Measurements from ENCODE around the gene VARS2.

Gene VARS2

DNA sequence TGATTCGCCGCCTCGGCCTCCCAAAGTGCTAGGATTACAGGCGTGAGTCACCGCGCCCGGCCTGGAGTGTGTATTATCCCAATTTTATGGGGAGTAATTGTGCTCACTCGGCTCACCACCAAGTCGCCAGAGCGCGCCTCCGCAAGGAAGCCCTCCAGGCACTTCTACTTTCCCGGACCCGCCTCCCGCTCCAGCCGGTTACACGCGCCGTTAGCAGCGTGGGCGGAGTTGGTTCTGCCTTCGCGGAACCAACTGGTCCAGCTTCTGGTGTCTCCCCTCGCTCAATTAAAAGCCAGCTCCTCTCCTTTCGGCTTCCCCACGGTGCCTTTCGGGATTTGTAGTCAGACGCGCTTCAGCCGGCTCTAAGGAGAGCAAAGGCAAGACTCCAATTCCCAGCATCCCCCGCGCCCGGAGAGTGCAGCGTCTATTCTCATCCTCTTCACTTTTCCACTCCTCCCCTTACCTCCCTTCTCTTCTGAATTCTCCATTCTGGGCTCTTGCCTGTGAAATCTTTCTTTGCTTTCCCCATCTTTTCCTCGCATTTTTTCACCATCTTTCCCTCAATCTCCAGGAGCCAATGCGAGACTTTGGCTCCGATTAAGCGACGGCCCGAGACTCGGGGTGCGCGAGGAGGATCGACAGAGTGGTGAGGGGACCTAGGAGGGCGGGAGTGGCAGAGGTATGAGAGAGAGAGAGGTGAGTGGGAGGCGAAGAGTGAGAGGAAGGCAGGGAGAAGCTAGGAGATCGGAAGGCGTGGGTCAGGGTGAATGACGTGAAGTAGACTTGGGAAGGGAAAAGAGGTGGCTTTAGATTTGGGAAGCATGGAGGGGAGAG lies 6.1 kb upstream of the VARS2 start, which contains the start of gene GTF2H4:
TSS of gene GTF2H4 (plus strand) at position 450 of the 834 bp plus-strand sequence.
- POLR2A ChIA-PET = interaction anchor here (0.6 to 1.7 kb wide), 12 partner anchors 19 to 919 kb away, joined by 3 to 6 read pairs (median 4); partner anchors contain the start of genes DDR1, HSPA1B, MDC1 and NRM
- peaks cover 6 to 37% of the 10 kb centered on the region in 2 experiments; a peak in 2 of 3 replicates for H3K36me3 ChIP-seq (ENCODE audit: control insufficient read depth in 2 of 2, insufficient read depth in 1 of 2, low read length in 2 of 2)
- peak within 1 kb of the TSS; percentile 61 for H3K27ac ChIP-seq (ENCODE audit: extremely low read depth, low read depth, low read length)
- CTCF ChIA-PET = interaction anchor here (0.6 to 3.1 kb wide), 8 partner anchors 31 to 389 kb away, joined by 3 to 13 read pairs (median 5); no protein-coding TSS in a partner anchor
- peak within 1 kb of the TSS; percentile 91 for H3K4me3 ChIP-seq (ENCODE audit: low read depth, low read length)
- H3K4me1 ChIP-seq (ENCODE audit: control insufficient read depth, insufficient read depth, low read length) = no peaks in the 10 kb centered on the region; the same call in 1 of the 2 replicates
- no peaks in the 10 kb centered on the region for H3K9me3 ChIP-seq (ENCODE audit: control insufficient read depth, insufficient read depth, low read depth, low read length)
- TF ChIP-seq ZNF777 (tag by site-specific recombination; IDR thresholded peaks at IDR 0.05; ENCODE audit: borderline replicate concordance) (no peak), ATF2 (tag by site-specific recombination; IDR thresholded peaks at IDR 0.05; ENCODE audit: low read depth) (peak; percentile 28; the same call in 1 of the 2 replicates), ZNF660 (tag by site-specific recombination; IDR thresholded peaks at IDR 0.05) (peak; percentile 99), KLF9 (tag by site-specific recombination; IDR thresholded peaks at IDR 0.05; ENCODE audit: low read depth) (peak; percentile 95), ZBTB20 (tag by site-specific recombination; IDR thresholded peaks at IDR 0.05) (peak; percentile 84), ZNF292 (tag by site-specific recombination; IDR thresholded peaks at IDR 0.05; ENCODE audit: borderline replicate concordance, low read depth) (no peak), PATZ1 (tag by site-specific recombination; IDR thresholded peaks at IDR 0.05) (peak; percentile 77), ZNF654 (tag by site-specific recombination; IDR thresholded peaks at IDR 0.05; ENCODE audit: low read depth) (peak; percentile 17; the same call in 1 of the 2 replicates), ZNF623 (tag by site-specific recombination; IDR thresholded peaks at IDR 0.05) (peak; percentile 33; the same call in 1 of the 2 replicates), EGR2 (tag by site-specific recombination; IDR thresholded peaks at IDR 0.05; ENCODE audit: low read depth) (peak; percentile 93), GLIS1 (tag by site-specific recombination; IDR thresholded peaks at IDR 0.05) (peak; percentile 88), MZF1 (tag by site-specific recombination; IDR thresholded peaks at IDR 0.05; ENCODE audit: borderline replicate concordance) (peak; percentile 68; the same call in 1 of the 2 replicates), ZNF302 (tag by site-specific recombination; IDR thresholded peaks at IDR 0.05; ENCODE audit: low read depth) (no peak), ZNF585B (tag by site-specific recombination; IDR thresholded peaks at IDR 0.05) (no peak), REPIN1 (tag by site-specific recombination; IDR thresholded peaks at IDR 0.05; ENCODE audit: low read depth) (peak; percentile 92), ZNF626 (tag by site-specific recombination; IDR thresholded peaks at IDR 0.05) (no peak), ZNF18 (tag by site-specific recombination; IDR thresholded peaks at IDR 0.05) (peak; percentile 64; the same call in 1 of the 2 replicates), ZBTB1 (tag by site-specific recombination; IDR thresholded peaks at IDR 0.05) (no peak), ZNF223 (tag by site-specific recombination; IDR thresholded peaks at IDR 0.05) (peak; percentile 71; the same call in 1 of the 2 replicates), KLF10 (tag by site-specific recombination; IDR thresholded peaks at IDR 0.05) (peak; percentile 92), BCL11B (tag by site-specific recombination; IDR thresholded peaks at IDR 0.05; ENCODE audit: low read depth) (peak; percentile 84; the same call in 1 of the 2 replicates), ZNF558 (tag by site-specific recombination; IDR thresholded peaks at IDR 0.05) (peak; percentile 30), ZNF677 (tag by site-specific recombination; IDR thresholded peaks at IDR 0.05) (no peak), ZNF530 (tag by site-specific recombination; IDR thresholded peaks at IDR 0.05; ENCODE audit: low read depth) (no peak)
- TF ChIP-seq, protein P1, sequence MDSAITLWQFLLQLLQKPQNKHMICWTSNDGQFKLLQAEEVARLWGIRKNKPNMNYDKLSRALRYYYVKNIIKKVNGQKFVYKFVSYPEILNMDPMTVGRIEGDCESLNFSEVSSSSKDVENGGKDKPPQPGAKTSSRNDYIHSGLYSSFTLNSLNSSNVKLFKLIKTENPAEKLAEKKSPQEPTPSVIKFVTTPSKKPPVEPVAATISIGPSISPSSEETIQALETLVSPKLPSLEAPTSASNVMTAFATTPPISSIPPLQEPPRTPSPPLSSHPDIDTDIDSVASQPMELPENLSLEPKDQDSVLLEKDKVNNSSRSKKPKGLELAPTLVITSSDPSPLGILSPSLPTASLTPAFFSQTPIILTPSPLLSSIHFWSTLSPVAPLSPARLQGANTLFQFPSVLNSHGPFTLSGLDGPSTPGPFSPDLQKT (IDR thresholded peaks at IDR 0.05; ENCODE audit: borderline replicate concordance, low read depth, low read length) = no peak
- TF ChIP-seq, protein P2, sequence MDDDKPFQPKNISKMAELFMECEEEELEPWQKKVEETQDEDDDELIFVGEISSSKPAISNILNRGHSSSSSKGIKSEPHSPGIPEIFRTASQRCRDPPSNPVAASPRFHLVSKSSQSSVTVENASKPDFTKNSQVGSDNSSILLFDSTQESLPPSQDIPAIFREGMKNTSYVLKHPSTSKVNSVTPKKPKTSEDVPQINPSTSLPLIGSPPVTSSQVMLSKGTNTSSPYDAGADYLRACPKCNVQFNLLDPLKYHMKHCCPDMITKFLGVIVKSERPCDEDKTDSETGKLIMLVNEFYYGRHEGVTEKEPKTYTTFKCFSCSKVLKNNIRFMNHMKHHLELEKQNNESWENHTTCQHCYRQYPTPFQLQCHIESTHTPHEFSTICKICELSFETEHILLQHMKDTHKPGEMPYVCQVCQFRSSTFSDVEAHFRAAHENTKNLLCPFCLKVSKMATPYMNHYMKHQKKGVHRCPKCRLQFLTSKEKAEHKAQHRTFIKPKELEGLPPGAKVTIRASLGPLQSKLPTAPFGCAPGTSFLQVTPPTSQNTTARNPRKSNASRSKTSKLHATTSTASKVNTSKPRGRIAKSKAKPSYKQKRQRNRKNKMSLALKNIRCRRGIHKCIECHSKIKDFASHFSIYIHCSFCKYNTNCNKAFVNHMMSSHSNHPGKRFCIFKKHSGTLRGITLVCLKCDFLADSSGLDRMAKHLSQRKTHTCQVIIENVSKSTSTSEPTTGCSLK (tag by site-specific recombination; IDR thresholded peaks at IDR 0.05) = no peak
- TF ChIP-seq, protein P3, sequence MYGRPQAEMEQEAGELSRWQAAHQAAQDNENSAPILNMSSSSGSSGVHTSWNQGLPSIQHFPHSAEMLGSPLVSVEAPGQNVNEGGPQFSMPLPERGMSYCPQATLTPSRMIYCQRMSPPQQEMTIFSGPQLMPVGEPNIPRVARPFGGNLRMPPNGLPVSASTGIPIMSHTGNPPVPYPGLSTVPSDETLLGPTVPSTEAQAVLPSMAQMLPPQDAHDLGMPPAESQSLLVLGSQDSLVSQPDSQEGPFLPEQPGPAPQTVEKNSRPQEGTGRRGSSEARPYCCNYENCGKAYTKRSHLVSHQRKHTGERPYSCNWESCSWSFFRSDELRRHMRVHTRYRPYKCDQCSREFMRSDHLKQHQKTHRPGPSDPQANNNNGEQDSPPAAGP (tag by site-specific recombination; IDR thresholded peaks at IDR 0.05) = peak; percentile 98
